OCI-LY1 (cell line): Measurements from ENCODE around the gene PM20D1.

ENCODE experiments used
- H2AFZ ChIP-seq: fragments of 200-600 bp; sonication (generic), shearing (Covaris generic); 2 replicates; pipeline ENCODE4 v1.6.0; 2014; ENCODE audit warnings: antibody characterized with exemption, mild to moderate bottlenecking, low read length
- H3F3A ChIP-seq: fragments of 200-600 bp; sonication (generic), shearing (Covaris generic); 2 replicates; pipeline ENCODE4 v1.6.0; 2014; ENCODE audit warnings: mild to moderate bottlenecking, antibody characterized with exemption, low read length, moderate library complexity; ENCODE audit not compliant: insufficient read depth
- H3K27ac ChIP-seq: fragments of 200-600 bp; sonication (generic); 2 replicates; pipeline ENCODE4 v1.5.1; 2014; ENCODE audit warnings: low read length, mixed run types, mild to moderate bottlenecking, low read depth; ENCODE audit not compliant: poor library complexity, severe bottlenecking
- H3K27me3 ChIP-seq: fragments of 200-600 bp; sonication (generic); 2 replicates; pipeline ENCODE4 v1.6.0; 2014; ENCODE audit warnings: antibody characterized with exemption, mild to moderate bottlenecking, low read length, moderate library complexity; ENCODE audit not compliant: insufficient read depth
- H3K36me3 ChIP-seq: fragments of 200-600 bp; sonication (generic); 2 replicates; pipeline ENCODE4 v1.6.1; 2014; ENCODE audit warnings: mild to moderate bottlenecking, antibody characterized with exemption, low read length, moderate library complexity, mixed read lengths; ENCODE audit not compliant: insufficient read depth
- H3K4me1 ChIP-seq: fragments of 200-600 bp; sonication (generic); 2 replicates; pipeline ENCODE4 v1.5.1; 2014; ENCODE audit warnings: mild to moderate bottlenecking, low read length, moderate library complexity; ENCODE audit not compliant: insufficient read depth, severe bottlenecking
- H3K4me2 ChIP-seq: fragments of 200-600 bp; sonication (generic), shearing (Covaris generic); 2 replicates; pipeline ENCODE4 v1.6.1; 2014; ENCODE audit warnings: low read length
- H3K4me3 ChIP-seq: fragments of 200-600 bp; sonication (generic); 2 replicates; pipeline ENCODE4 v1.5.1; 2014; ENCODE audit warnings: low read length, low read depth, mild to moderate bottlenecking, mixed read lengths; ENCODE audit not compliant: poor library complexity, severe bottlenecking
- H3K79me2 ChIP-seq: fragments of 200-600 bp; shearing (Covaris generic); 2 replicates; pipeline ENCODE4 v1.6.1; 2016; ENCODE audit warnings: mixed run types, low read length, mixed read lengths; ENCODE audit not compliant: insufficient read depth
- H3K9ac ChIP-seq: fragments of 200-600 bp; sonication (generic), shearing (Covaris generic); 2 replicates; pipeline ENCODE4 v1.6.1; 2014; ENCODE audit warnings: mild to moderate bottlenecking, low read length, mixed read lengths
- H3K9me2 ChIP-seq: fragments of 200-600 bp; sonication (generic), shearing (Covaris generic); 2 replicates; pipeline ENCODE4 v1.6.1; 2014; ENCODE audit warnings: low read depth, mild to moderate bottlenecking, low read length, mixed read lengths
- H3K9me3 ChIP-seq: fragments of 200-600 bp; shearing (Covaris generic); 2 replicates; pipeline ENCODE4 v1.6.1; 2014; ENCODE audit warnings: low read length, mixed read lengths
- H4K20me1 ChIP-seq: fragments of 200-600 bp; sonication (generic), shearing (Covaris generic); 2 replicates; pipeline ENCODE4 v1.6.0; 2016; ENCODE audit warnings: mild to moderate bottlenecking, low read length; ENCODE audit not compliant: insufficient read depth
- CTCF ChIP-seq: fragments of 200-600 bp; sonication (generic), shearing (Covaris generic); IDR thresholded peaks from 2 replicates; pipeline ENCODE4 v1.5.1; 2017; ENCODE audit warnings: mild to moderate bottlenecking, antibody characterized with exemption, low read length, moderate library complexity, mixed read lengths
- EZH2 ChIP-seq: fragments of 200-600 bp; sonication (generic), shearing (Covaris generic); IDR thresholded peaks from 2 replicates; pipeline ENCODE4 v1.8.0; 2017; ENCODE audit warnings: borderline replicate concordance, mixed run types, mild to moderate bottlenecking, antibody characterized with exemption, low read length, moderate library complexity, mixed read lengths

PM20D1 gene

GRCh38 chr1:205842229-205842628 lies 7.7 kb downstream of the PM20D1 start:
- Histone ChIP-seq H3K9me2 (no peaks in the 10 kb centered on the region), H3K4me3 (no peak overlapping the region), H3K27me3 (no peaks in the 10 kb centered on the region), H3K27ac (no peak overlapping the region), H2AFZ (no peak overlapping the region), H3K4me1 (no peaks in the 10 kb centered on the region), H3K9me3 (no peaks in the 10 kb centered on the region), H3F3A (no peaks in the 10 kb centered on the region), H3K36me3 (no peaks in the 10 kb centered on the region), H3K9ac (no peak overlapping the region), H3K4me2 (no peak overlapping the region), H4K20me1 (no peaks in the 10 kb centered on the region), H3K79me2 (no peaks in the 10 kb centered on the region)
- TF ChIP-seq EZH2 (no peak), CTCF (no peak)

GRCh38 chr1:205840146-205840923 lies 9.6 kb downstream of the PM20D1 start:
- Histone ChIP-seq H3F3A (no peaks in the 10 kb centered on the region), H3K27ac (no peak overlapping the region), H3K36me3 (no peaks in the 10 kb centered on the region), H3K27me3 (no peaks in the 10 kb centered on the region), H3K4me3 (no peak overlapping the region), H4K20me1 (no peaks in the 10 kb centered on the region), H3K9me3 (no peaks in the 10 kb centered on the region), H3K9me2 (no peaks in the 10 kb centered on the region), H3K4me1 (no peaks in the 10 kb centered on the region), H3K79me2 (no peaks in the 10 kb centered on the region), H3K9ac (no peak overlapping the region), H2AFZ (no peak overlapping the region), H3K4me2 (no peak overlapping the region)
- TF ChIP-seq CTCF (no peak), EZH2 (no peak)

GRCh38 chr1:205837382-205837970 lies 12.5 kb downstream of the PM20D1 start:
- Histone ChIP-seq H3K9me3 (no peaks in the 10 kb centered on the region), H3K9me2 (no peaks in the 10 kb centered on the region), H4K20me1 (no peaks in the 10 kb centered on the region), H3K4me2 (no peak overlapping the region), H3K4me1 (peaks cover 3% of the 10 kb centered on the region), H3K36me3 (no peaks in the 10 kb centered on the region), H3F3A (no peaks in the 10 kb centered on the region), H3K27me3 (no peaks in the 10 kb centered on the region), H3K79me2 (no peaks in the 10 kb centered on the region), H3K27ac (no peak overlapping the region), H2AFZ (no peak overlapping the region), H3K9ac (no peak overlapping the region), H3K4me3 (no peak overlapping the region)
- TF ChIP-seq EZH2 (no peak), CTCF (no peak)
